ENCODE data around the gene NMNAT3. TPM values are rescaled to one million over a fixed set of nuclear protein-coding genes. Genes with fewer than 3 reads are reported as not detected.

Gene NMNAT3
- total RNA-seq, 3 donors from 2014 or later: 6.6 to 17.3 (median 9.2) TPM

GRCh38 chr3:139528924-139529323, 148.8 kb downstream of the NMNAT3 start:
- intact Hi-C loops (cut with DNase I; ENCODE audit: low total_unique reads): no loop called here
- no peak overlapping the region for H3K4me3 ChIP-seq
- no peaks in the 10 kb centered on the region for H3K36me3 ChIP-seq
- H3K27ac ChIP-seq: no peak overlapping the region
- peaks cover 4 to 10% of the 10 kb centered on the region in 2 donors for H3K4me1 ChIP-seq
- H3K27me3 ChIP-seq: no peaks in the 10 kb centered on the region
- no peaks in the 10 kb centered on the region for H3K9me3 ChIP-seq
- no peak for DNase-seq (ENCODE audit: low spot score in 2 of 2)
- no peak for TF ChIP-seq POLR2A (IDR thresholded peaks at IDR 0.05)
- TF ChIP-seq, protein P1, sequence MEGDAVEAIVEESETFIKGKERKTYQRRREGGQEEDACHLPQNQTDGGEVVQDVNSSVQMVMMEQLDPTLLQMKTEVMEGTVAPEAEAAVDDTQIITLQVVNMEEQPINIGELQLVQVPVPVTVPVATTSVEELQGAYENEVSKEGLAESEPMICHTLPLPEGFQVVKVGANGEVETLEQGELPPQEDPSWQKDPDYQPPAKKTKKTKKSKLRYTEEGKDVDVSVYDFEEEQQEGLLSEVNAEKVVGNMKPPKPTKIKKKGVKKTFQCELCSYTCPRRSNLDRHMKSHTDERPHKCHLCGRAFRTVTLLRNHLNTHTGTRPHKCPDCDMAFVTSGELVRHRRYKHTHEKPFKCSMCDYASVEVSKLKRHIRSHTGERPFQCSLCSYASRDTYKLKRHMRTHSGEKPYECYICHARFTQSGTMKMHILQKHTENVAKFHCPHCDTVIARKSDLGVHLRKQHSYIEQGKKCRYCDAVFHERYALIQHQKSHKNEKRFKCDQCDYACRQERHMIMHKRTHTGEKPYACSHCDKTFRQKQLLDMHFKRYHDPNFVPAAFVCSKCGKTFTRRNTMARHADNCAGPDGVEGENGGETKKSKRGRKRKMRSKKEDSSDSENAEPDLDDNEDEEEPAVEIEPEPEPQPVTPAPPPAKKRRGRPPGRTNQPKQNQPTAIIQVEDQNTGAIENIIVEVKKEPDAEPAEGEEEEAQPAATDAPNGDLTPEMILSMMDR (IDR thresholded peaks at IDR 0.05): no peak

DNA sequence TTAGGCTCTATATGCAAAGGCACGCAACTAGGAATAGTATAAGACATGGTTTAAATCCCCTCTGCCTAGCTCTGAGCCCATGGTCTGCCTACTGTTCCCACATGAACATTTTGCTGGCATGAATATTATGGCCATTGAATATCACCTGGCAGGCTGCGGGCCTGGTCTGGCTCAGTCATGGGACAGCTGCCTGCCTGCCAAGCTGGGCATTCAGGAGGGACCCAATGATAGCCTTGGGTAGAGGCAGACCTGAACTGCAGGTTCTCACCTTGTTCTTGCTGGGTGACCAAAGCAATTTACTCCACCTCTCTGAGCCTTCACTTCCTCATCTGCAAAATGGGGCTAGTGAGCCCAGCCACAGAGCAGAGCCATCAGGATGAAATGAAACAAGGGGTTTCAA, 149.5 kb downstream of the NMNAT3 start:
- H3K27me3 ChIP-seq: no peaks in the 10 kb centered on the region
- no peak for DNase-seq (ENCODE audit: low spot score in 2 of 2)
- H3K4me3 ChIP-seq: no peak overlapping the region
- H3K36me3 ChIP-seq: no peaks in the 10 kb centered on the region
- intact Hi-C loops (cut with DNase I; ENCODE audit: low total_unique reads): no loop called here
- no peak overlapping the region for H3K27ac ChIP-seq
- peaks cover 0 to 3% of the 10 kb centered on the region in 2 donors for H3K4me1 ChIP-seq
- TF ChIP-seq, protein P1 (IDR thresholded peaks at IDR 0.05): no peak
- TF ChIP-seq POLR2A (IDR thresholded peaks at IDR 0.05): no peak
- TF ChIP-seq POLR2AphosphoS5 (IDR thresholded peaks at IDR 0.05): no peak
- no peaks in the 10 kb centered on the region for H3K9me3 ChIP-seq

DNA sequence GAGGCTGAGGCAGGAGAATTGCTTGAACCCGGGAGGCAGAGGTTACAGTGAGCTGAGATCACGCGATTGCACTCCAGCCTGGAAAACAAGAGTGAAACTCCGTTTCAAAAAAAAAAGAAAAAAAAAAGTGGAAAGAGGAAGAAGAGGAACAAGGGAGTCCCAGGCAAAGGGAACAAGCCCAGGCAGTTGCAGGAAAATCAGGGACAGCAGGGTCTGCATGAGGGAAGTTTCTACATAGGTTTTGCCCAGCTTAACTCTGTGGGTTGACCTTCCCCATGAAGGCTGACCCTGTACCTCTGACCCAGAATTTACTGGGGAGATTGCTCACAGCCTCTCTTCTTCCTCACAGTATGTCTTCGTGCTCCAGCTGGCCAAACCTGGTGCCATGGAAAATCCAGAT, 150.5 kb downstream of the NMNAT3 start:
- Histone ChIP-seq H3K9me3 (no peaks in the 10 kb centered on the region), H3K4me1 (no peaks in the 10 kb centered on the region), H3K4me3 (no peak overlapping the region), H3K27ac (no peak overlapping the region), H3K27me3 (no peaks in the 10 kb centered on the region), H3K36me3 (no peaks in the 10 kb centered on the region)
- intact Hi-C loops (cut with DNase I; ENCODE audit: low total_unique reads): no loop called here
- DNase-seq (ENCODE audit: low spot score in 2 of 2): no peak
- TF ChIP-seq, protein P1 (IDR thresholded peaks at IDR 0.05): no peak
- TF ChIP-seq POLR2A (IDR thresholded peaks at IDR 0.05) (no peak), POLR2AphosphoS5 (IDR thresholded peaks at IDR 0.05) (no peak)

DNA sequence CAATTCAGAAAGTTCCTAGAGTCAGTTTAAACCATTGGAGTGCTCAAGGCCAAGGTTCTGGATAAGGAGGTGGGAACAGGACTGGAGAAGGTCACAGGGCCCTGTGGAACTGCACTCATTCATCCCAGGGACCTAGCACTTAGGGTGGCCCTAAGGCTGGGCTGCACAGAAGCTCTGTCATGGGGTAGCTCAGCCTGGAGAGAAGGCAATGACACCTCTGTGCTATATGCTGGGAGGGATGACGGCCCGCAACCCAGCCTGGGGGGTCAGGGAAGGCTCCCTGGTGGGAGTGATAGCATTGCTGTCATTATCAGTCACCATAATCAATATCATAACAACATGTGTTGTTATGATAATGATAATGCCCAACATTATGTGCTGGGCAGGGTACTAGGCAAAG, 151.6 kb downstream of the NMNAT3 start:
- DNase-seq (ENCODE audit: low spot score in 2 of 2): no peak
- TF ChIP-seq POLR2AphosphoS5 (IDR thresholded peaks at IDR 0.05) (no peak), POLR2A (IDR thresholded peaks at IDR 0.05) (no peak)
- TF ChIP-seq, protein P1 (IDR thresholded peaks at IDR 0.05): no peak
- intact Hi-C loops (cut with DNase I; ENCODE audit: low total_unique reads): no loop called here

DNA sequence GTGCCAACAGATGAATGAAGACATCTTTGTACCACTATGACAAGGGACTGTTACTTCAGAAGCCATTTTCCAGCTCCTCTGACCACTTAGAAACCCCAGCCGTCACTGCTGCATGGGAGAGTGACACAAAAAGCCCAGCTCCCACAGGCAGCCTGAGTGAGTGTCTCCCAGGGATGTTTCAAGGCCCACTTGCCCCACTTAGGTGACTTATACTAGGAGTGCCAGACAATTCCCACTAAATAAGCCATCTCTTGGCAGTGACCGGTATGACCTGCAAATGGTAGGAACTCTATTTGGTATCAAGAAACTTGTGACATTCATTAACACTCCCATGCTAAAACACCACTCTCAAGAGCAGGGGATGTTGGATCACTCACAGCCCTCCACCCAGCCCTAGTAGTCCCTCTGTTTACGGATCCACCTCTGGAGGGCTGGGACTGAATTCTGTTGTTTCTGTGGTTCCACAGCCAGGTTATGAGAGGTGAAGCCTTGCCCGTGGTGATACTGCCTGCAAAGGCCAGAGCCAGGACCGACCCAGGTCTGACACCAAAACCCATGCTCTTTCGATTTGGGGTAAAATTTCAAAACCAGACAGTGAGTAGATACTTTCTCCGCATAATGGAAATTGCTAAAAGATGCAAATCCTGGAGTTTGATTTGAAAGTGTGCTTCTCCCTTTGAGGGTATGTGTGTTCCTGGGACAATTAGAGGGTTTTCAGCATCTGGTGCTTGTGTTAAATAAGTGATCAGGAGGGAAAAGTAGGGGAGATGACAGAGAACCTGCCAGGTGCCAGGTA, 152.7 kb downstream of the NMNAT3 start:
- Histone ChIP-seq H3K4me1 (no peaks in the 10 kb centered on the region), H3K4me3 (no peak overlapping the region), H3K27me3 (no peaks in the 10 kb centered on the region), H3K9me3 (no peaks in the 10 kb centered on the region), H3K36me3 (no peaks in the 10 kb centered on the region), H3K27ac (no peak overlapping the region)
- TF ChIP-seq POLR2AphosphoS5 (IDR thresholded peaks at IDR 0.05): no peak
- no peak for TF ChIP-seq POLR2A (IDR thresholded peaks at IDR 0.05)
- TF ChIP-seq, protein P1 (IDR thresholded peaks at IDR 0.05): no peak
- intact Hi-C loops (cut with DNase I; ENCODE audit: low total_unique reads): loop anchor here (5.0 kb wide), 1 partner anchor 1237 kb away; no protein-coding TSS in a partner anchor
- no peak for DNase-seq (ENCODE audit: low spot score in 2 of 2)

More for the DNA sequence above, 151.6 kb downstream of the NMNAT3 start:
- Histone ChIP-seq H3K4me3 (no peak overlapping the region), H3K36me3 (no peaks in the 10 kb centered on the region), H3K27me3 (no peaks in the 10 kb centered on the region), H3K4me1 (no peaks in the 10 kb centered on the region), H3K9me3 (no peaks in the 10 kb centered on the region), H3K27ac (no peak overlapping the region)

Data from breast epithelium (tissue), 4 donors.